ENCODE measurements around the gene UBC. TPM values are rescaled to one million over a fixed set of nuclear protein-coding genes. Genes with fewer than 3 reads are reported as not detected.
"Not testable (repeated sequence)": the region's sequence is repeated elsewhere in the genome, so short reads cannot be mapped to it uniquely, and the experiment has no call there.

UBC gene
- total RNA-seq, 1 donor from 2014 or later, result 778 TPM

DNA sequence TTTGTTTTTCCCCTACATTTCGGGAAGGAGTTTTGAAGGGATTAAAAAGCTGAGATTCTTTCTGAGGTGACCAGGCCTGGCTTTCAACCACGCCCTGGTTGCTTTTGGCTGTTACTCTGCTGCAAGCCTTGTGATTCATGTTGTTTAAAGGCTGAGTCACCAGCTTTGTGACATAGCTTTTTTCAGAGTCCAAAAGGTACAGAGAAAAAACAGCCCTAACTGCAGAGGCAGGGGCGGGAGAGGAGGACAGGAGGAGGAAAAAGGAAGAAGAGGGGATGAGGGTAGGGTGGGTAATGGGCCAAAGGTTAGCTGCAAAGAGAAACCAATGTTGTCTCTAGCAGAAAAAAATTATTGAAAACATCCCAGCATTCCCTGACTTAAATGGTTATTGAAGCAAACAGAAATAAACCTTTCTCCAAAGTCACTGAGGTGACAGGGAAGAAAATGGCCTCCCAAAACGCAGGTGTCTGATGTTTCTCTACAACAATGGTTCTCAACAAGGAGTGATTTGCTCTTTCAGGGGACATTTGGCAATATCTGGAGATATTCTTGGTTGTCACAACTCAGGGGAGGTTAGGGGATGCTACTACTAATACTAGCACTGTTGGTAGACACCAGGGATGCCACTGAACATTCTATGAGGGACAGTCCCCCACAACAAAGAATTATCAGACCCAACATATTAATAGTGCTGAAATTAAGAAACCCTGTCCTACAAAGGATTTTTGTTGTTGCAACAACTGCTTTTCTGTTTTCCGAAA, 2.1 kb upstream of the UBC start:
- H3K27ac Mint-ChIP-seq, result peak overlapping the region; percentile 100
- peaks cover 27% of the 10 kb centered on the region for H3K36me3 Mint-ChIP-seq (ENCODE audit: low read depth)
- no peaks in the 10 kb centered on the region for H3K9me3 Mint-ChIP-seq
- peak overlapping the region; percentile 99 for H3K4me3 Mint-ChIP-seq
- intact Hi-C loops (cut with micrococcal nuclease), result loop anchor here (1.0 kb wide), 1 partner anchor 11 kb away; no protein-coding TSS in a partner anchor
- peaks cover 71% of the 10 kb centered on the region for H3K4me1 Mint-ChIP-seq
- no peaks in the 10 kb centered on the region for H3K27me3 Mint-ChIP-seq
- DNase-seq, result peak; percentile 82

DNA sequence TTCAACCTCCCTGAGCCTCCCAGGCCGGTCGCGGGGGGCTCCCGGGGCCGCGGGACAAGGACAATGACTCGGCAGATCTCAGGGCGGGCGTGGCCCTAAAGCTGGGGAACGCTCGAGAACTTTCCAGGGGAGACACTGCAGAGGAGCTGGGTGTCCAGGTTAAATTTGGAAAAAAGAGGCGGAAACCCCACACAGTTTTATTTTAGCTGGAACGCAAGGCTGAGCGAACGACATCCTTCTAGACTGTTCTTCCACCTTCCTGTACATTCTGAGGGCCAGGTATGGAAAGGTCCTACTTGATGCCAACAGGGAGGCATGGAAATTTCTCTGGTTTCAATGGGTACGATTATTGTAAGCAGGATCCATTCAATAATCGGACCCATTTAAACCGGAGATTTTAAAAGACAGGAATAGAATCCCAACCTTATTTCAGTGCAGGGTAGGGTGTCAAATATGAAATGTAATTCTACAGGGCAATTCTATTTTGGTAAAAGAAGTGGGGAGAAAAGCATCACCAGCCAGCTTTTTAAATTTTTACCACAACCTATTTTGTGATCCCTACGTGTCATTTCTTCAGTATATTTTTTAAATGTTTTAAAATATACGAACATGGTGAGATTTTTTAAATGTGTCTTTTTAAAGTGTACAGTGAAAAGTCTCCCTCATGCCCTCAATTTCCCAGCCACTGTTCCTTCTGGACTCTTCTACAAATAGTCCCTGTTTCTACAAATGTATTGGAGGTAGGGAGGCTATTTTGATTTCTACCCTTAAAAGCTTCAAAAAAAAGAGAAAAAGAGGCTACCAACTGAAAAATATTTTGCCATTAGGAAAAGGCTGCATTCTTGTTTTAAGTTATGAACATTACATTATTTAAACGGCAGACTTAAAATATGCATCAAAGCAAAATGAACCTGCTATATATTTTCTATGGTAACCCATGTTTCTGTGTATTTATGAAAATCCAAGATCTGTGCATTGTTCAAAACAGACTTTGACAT, 1.1 kb upstream of the UBC start:
- Mint-ChIP-seq H3K4me1 (peaks cover 69% of the 10 kb centered on the region), H3K27ac (peak overlapping the region; percentile 100), H3K36me3 (ENCODE audit: low read depth) (peaks cover 36% of the 10 kb centered on the region), H3K9me3 (no peaks in the 10 kb centered on the region), H3K27me3 (no peaks in the 10 kb centered on the region), H3K4me3 (peak overlapping the region; percentile 99)
- intact Hi-C loops (cut with micrococcal nuclease), result loop anchor here (2.0 kb wide), 1 partner anchor 73 kb away; the partner anchor contains the start of gene DHX37
- DNase-seq, result peak; percentile 84

DNA sequence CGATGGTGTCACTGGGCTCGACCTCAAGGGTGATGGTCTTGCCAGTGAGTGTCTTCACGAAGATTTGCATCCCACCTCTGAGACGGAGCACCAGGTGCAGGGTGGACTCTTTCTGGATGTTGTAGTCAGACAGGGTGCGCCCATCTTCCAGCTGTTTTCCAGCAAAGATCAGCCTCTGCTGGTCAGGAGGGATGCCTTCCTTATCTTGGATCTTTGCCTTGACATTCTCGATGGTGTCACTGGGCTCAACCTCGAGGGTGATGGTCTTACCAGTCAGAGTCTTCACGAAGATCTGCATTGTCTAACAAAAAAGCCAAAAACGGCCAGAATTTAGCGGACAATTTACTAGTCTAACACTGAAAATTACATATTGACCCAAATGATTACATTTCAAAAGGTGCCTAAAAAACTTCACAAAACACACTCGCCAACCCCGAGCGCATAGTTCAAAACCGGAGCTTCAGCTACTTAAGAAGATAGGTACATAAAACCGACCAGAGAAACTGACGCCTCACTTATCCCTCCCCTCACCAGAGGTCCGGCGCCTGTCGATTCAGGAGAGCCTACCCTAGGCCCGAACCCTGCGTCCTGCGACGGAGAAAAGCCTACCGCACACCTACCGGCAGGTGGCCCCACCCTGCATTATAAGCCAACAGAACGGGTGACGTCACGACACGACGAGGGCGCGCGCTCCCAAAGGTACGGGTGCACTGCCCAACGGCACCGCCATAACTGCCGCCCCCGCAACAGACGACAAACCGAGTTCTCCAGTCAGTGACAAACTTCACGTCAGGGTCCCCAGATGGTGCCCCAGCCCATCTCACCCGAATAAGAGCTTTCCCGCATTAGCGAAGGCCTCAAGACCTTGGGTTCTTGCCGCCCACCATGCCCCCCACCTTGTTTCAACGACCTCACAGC, 717 bp downstream of the UBC start:
- intact Hi-C loops (cut with micrococcal nuclease), result loop anchor here (1.0 to 2.0 kb wide), 4 partner anchors 7 to 139 kb away; partner anchors contain the start of gene DHX37
- peaks cover 61% of the 10 kb centered on the region for H3K4me1 Mint-ChIP-seq
- H3K27me3 Mint-ChIP-seq, result no peaks in the 10 kb centered on the region
- peaks cover 44% of the 10 kb centered on the region for H3K36me3 Mint-ChIP-seq (ENCODE audit: low read depth)
- DNase-seq, result peak; percentile 96
- no peaks in the 10 kb centered on the region for H3K9me3 Mint-ChIP-seq
- H3K4me3 Mint-ChIP-seq, result peak overlapping the region; percentile 99
- H3K27ac Mint-ChIP-seq, result peak overlapping the region; percentile 100

DNA sequence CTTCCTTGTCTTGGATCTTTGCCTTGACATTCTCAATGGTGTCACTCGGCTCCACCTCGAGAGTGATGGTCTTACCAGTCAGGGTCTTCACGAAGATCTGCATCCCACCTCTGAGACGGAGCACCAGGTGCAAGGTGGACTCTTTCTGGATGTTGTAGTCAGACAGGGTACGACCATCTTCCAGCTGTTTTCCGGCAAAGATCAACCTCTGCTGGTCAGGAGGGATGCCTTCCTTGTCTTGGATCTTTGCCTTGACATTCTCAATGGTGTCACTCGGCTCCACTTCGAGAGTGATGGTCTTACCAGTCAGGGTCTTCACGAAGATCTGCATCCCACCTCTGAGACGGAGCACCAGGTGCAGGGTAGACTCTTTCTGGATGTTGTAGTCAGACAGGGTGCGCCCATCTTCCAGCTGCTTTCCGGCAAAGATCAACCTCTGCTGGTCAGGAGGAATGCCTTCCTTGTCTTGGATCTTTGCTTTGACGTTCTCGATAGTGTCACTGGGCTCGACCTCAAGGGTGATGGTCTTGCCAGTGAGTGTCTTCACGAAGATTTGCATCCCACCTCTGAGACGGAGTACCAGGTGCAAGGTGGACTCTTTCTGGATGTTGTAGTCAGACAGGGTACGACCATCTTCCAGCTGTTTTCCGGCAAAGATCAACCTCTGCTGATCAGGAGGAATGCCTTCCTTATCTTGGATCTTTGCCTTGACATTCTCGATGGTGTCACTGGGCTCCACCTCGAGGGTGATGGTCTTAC, 1.7 kb downstream of the UBC start:
- H3K27me3 Mint-ChIP-seq; DNase-seq; H3K9me3 Mint-ChIP-seq; intact Hi-C loops (cut with micrococcal nuclease); H3K27ac Mint-ChIP-seq: not testable (repeated sequence)
- Mint-ChIP-seq H3K36me3 (ENCODE audit: low read depth) (peaks cover 44% of the 10 kb centered on the region), H3K4me3 (peak overlapping the region; percentile 99), H3K4me1 (peaks cover 52% of the 10 kb centered on the region)

DNA sequence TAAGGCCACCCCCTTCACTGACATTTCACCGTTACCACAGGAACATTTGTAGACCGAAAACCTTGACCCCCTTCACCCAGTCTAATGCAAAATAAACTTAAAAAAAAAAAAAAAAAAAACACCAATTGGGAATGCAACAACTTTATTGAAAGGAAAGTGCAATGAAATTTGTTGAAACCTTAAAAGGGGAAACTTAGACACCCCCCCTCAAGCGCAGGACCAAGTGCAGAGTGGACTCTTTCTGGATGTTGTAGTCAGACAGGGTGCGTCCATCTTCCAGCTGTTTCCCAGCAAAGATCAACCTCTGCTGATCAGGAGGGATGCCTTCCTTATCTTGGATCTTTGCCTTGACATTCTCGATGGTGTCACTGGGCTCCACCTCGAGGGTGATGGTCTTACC, 2.9 kb downstream of the UBC start:
- H3K27me3 Mint-ChIP-seq; DNase-seq; intact Hi-C loops (cut with micrococcal nuclease); H3K27ac Mint-ChIP-seq; H3K9me3 Mint-ChIP-seq: not testable (repeated sequence)
- peaks cover 44% of the 10 kb centered on the region for H3K36me3 Mint-ChIP-seq (ENCODE audit: low read depth)
- H3K4me3 Mint-ChIP-seq, result peak overlapping the region; percentile 62
- H3K4me1 Mint-ChIP-seq, result peaks cover 49% of the 10 kb centered on the region

DNA sequence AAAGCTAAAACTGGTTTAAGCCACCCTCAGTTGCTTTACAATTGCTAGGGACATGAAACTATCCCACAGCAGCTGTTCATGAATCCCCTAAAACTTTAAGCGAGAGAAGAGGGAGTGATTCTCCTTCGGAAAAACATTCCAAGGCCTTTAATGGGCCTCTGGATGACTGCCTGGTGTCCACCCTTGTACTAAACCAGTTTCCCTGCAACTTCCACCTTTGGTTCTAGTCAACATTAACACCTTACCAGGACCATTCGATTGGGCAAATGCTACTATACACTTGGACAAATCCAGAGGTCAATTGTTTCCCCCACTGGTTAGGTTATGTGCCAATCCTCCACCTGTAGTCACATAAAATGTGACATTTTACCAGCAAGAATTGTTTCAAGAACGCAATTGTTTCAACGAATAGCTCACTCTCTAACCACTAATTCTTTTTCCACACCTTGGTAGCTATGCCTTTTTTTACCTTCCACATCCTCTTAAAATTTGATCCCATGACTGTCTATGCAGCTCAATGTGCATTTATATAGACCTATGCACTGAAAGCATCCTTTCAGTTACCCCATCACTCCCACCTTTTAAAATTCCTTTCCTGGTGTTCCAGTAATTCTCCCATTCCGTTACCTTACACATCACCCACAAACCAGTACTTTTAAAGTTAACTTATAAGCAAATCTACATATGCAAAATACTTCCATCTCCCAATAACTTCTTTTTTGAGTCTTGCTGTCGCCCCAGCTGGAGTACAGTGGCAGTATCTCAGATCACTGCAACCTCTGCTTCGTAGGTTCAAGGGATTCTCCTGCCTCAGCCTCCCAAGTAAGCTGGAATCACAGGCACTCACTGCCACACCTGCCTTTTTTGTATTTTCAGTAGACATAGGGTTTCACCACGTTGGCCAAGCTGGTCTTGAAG, 3.6 kb downstream of the UBC start:
- intact Hi-C loops (cut with micrococcal nuclease), result no loop called here
- Mint-ChIP-seq H3K27ac (peak overlapping the region; percentile 21), H3K9me3 (no peaks in the 10 kb centered on the region), H3K4me3 (peak overlapping the region; percentile 62), H3K4me1 (peaks cover 48% of the 10 kb centered on the region), H3K27me3 (no peaks in the 10 kb centered on the region), H3K36me3 (ENCODE audit: low read depth) (peaks cover 44% of the 10 kb centered on the region)
- peak; percentile 64 for DNase-seq

DNA sequence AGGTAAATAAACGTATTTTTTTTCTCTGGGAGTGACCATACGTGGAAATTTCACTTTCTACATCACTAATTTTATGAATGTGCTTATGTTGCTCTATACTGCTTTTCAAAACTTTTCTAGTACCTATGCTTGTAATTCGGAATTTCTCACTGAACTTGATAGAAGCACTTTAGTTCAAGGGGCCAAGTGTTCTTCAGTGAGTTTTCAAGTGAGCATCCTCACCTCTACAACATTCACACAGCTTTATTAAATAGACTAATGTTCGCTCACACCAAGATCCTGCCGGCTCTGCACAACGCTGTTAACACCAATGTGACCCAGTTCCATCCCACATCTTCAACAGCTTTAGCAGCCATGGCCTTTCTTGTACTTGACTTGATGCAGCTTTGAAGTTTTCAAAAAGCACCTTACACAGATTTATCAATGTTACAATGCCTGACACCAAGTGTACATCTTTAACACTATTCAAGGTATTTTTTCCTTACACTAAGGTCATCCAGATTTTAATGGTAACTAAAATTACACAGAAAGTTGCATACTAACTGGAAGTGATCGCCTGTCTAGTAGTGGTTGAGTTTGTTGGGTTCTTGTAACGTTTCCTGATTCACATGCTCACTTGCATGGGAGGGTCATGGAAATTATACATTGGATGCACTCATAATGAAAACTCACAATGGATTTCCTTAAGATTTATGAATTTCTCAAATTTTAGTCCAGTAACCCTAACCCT, 4.5 kb downstream of the UBC start:
- peak; percentile 67 for DNase-seq
- intact Hi-C loops (cut with micrococcal nuclease), result no loop called here
- Mint-ChIP-seq H3K27me3 (no peaks in the 10 kb centered on the region), H3K27ac (no peak overlapping the region), H3K4me3 (peak overlapping the region; percentile 62), H3K9me3 (no peaks in the 10 kb centered on the region), H3K36me3 (ENCODE audit: low read depth) (peaks cover 44% of the 10 kb centered on the region), H3K4me1 (peaks cover 43% of the 10 kb centered on the region)

DNA sequence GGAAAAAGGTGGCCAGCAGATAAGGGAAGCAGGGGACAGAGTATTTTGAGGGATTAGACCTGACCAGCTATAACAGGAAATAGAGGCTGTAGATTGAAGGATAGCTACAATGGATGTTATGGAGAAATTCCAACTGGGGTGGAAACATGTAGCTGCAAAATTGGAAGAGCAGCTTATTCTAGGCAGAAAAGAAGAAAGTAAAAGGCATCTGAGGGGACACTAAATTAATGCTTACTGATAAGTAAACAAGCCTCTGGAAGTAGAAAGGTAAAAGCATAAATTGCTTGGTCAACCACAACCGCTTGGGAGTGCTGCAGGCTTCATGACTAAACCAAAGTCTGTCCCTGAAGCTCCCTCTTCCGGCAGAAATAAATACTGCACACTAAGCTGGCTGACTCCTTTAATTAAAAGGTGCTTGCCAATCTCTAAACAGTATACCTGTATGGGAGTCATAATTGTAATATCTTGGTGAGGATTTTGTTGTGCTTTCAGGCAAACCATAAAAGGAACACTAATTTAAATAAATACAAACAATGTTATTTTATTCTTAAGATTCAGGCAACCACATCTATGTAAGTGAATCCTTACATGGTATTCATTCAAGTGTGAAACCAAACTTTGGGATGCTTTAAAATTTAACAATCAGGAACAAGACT, 7.7 kb downstream of the UBC start:
- peaks cover 20% of the 10 kb centered on the region for H3K36me3 Mint-ChIP-seq (ENCODE audit: low read depth)
- H3K4me3 Mint-ChIP-seq, result no peak overlapping the region
- no peaks in the 10 kb centered on the region for H3K27me3 Mint-ChIP-seq
- intact Hi-C loops (cut with micrococcal nuclease), result loop anchor here (1.0 kb wide), 3 partner anchors 8 to 34 kb away; partner anchors contain the start of gene UBC
- peaks cover 24% of the 10 kb centered on the region for H3K4me1 Mint-ChIP-seq
- peak; percentile 98 for DNase-seq
- H3K9me3 Mint-ChIP-seq, result no peaks in the 10 kb centered on the region
- no peak overlapping the region for H3K27ac Mint-ChIP-seq

DNA sequence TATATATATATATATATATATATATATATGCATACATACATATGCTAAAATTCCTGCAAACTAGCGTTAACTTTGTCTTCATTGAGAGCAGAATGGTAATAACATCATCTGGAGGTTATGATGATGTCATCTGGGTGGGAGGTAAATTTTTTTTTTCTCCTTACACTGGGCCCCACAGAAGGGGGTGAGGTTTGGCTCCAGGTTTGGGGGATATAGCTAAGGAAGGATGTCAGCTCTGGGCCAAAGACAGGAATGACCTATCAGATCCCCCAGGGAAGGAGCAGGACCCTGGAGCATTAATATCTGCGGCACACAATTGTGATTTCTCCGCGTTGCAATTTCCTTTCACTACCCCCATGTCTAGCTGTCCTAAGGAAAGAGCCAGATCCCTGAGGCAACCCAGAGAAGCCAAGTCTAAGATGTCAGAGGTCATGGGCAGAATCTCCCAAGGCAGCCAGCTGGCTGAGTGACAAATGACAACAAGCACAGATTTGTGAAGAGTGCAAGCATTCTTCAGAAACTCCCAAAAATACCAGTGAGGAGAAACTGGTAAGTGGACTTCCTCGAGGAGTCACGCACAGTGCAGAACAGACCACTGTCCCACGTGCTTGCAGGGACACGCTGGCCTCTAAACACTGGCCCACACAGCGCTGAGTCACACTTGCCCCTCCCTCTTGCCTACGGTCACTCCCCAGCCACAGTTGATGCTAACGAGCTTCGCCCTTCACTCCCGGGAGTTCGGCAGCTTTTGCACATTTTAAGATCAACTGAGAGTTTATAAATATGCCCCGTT, 9.9 kb downstream of the UBC start:
- no peaks in the 10 kb centered on the region for H3K9me3 Mint-ChIP-seq
- no peaks in the 10 kb centered on the region for H3K36me3 Mint-ChIP-seq (ENCODE audit: low read depth)
- H3K4me1 Mint-ChIP-seq, result peaks cover 7% of the 10 kb centered on the region
- no peak for DNase-seq
- H3K4me3 Mint-ChIP-seq, result no peak overlapping the region
- intact Hi-C loops (cut with micrococcal nuclease), result no loop called here
- H3K27ac Mint-ChIP-seq, result no peak overlapping the region
- peaks cover 2% of the 10 kb centered on the region for H3K27me3 Mint-ChIP-seq

DNA sequence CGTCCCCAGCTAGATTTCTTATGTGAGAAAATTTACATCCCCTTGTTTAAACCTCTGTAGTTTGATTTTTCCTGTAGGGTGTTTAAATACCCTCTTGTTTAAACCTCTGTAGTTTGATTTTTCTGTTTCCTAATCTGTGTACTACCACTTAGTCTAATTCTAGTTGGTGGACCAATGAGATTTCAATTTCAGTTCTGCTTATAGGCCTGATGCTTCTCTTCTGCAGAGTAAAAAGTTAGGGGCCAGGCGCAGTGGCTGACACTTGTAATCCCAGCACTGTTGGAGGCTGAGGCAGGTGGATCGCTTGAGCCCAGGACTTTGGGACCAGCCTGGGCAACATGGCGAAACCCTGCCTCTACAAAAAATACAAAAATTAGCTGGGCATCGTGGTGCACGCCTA, 11.5 kb downstream of the UBC start:
- no peak overlapping the region for H3K4me3 Mint-ChIP-seq
- H3K27me3 Mint-ChIP-seq, result peaks cover 4% of the 10 kb centered on the region
- intact Hi-C loops (cut with micrococcal nuclease), result no loop called here
- no peak for DNase-seq
- H3K36me3 Mint-ChIP-seq (ENCODE audit: low read depth), result no peaks in the 10 kb centered on the region
- no peak overlapping the region for H3K27ac Mint-ChIP-seq
- peaks cover 19% of the 10 kb centered on the region for H3K4me1 Mint-ChIP-seq
- H3K9me3 Mint-ChIP-seq, result no peaks in the 10 kb centered on the region
